ENCODE data around the gene ARSD. TPM values are rescaled to one million over a fixed set of nuclear protein-coding genes. Genes with fewer than 3 reads are reported as not detected.

Gene ARSD
- total and polyA plus RNA-seq, 2 of the 13 experiments (the other 11 are each of a cell fraction or from before 2014, with no cell fraction given), result 4.8 to 6.8 TPM

DNA sequence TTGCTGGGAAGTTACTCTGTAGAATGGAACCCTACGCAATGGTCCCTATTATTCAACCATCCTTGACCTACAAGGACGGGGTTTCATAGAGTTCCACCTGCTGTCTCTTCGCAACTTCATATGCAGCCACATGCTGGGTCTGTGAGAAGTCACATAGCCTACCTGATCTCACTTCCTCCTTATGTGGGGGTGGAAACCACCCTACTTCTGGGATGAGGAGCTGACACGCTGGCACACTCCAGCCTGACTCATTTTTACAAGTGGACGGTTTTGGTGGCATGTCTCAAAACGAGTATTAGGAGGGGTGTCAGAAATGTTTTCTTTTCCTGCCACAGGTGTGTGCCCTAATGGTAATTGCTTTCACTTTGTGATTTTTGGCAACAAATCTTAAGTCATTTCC lies 36.8 kb upstream of the ARSD start:
- BruUV-seq (replicated peaks), result no TSS peak
- ATAC-seq (no peak), DNase-seq (ENCODE audit: low spot score) (no peak), FAIRE-seq (no peak)
- in situ Hi-C loops (cut with HindIII; ENCODE audit: extremely low pct_ligation_motif_present, low pct_unique_long_range_greater_than_20kb), result no loop called here
- no peak overlapping the region for H3K4me3 ChIP-seq (replicated peaks in 1 of 3; ENCODE audit: insufficient read depth in 1 of 3, low read depth in 2 of 3, low read length in 3 of 3)
- POLR2A ChIA-PET, result no interaction called here
- H4K20me1 ChIP-seq (ENCODE audit: insufficient read depth, low read length), result no peaks in the 10 kb centered on the region
- H3K79me2 ChIP-seq (ENCODE audit: insufficient read depth, low read length), result peaks cover 21% of the 10 kb centered on the region
- no peaks in the 10 kb centered on the region for H3K9me3 ChIP-seq (ENCODE audit: low read length)
- CTCF ChIA-PET (ENCODE audit: low intra/inter-chr PET ratio, low total read pairs), result no interaction called here
- no CpG with 5 or more reads among the region's 6 CpGs for WGBS (ENCODE audit: low lambda C conversion rate)
- no peak overlapping the region for H3K4me2 ChIP-seq (ENCODE audit: low read depth, low read length)
- H3K27ac ChIP-seq (ENCODE audit: extremely low read length, insufficient read depth, low read length), result no peak overlapping the region
- no peaks in the 10 kb centered on the region for H3K27me3 ChIP-seq (ENCODE audit: control insufficient read depth in 1 of 2, insufficient read depth in 2 of 2, low read length in 2 of 2)
- H3K36me3 ChIP-seq (replicated peaks in 1 of 2; ENCODE audit: control insufficient read depth in 1 of 2, insufficient read depth in 2 of 2, low read length in 2 of 2), result no peaks in the 10 kb centered on the region; a peak in 1 of 5 replicates
- H3K4me1 ChIP-seq (ENCODE audit: insufficient read depth, low read length), result peaks cover 20% of the 10 kb centered on the region
- no peak overlapping the region for H3K9ac ChIP-seq (ENCODE audit: insufficient read depth, low read depth, low read length)
- intact Hi-C loops (cut with micrococcal nuclease; ENCODE audit: unreplicated experiment), result no loop called here
- H2AFZ ChIP-seq (ENCODE audit: low read length), result no peak overlapping the region
- TF ChIP-seq NCOA1 (CRISPR knock-in tag; IDR thresholded peaks at IDR 0.05) (no peak), ZNF138 (CRISPR knock-in tag; IDR thresholded peaks at IDR 0.05; ENCODE audit: low read depth) (no peak), NFIB (CRISPR knock-in tag; IDR thresholded peaks at IDR 0.05; ENCODE audit: borderline replicate concordance) (no peak), ZSCAN25 (CRISPR knock-in tag; IDR thresholded peaks at IDR 0.05) (no peak), ZFP37 (CRISPR knock-in tag; IDR thresholded peaks at IDR 0.05; ENCODE audit: borderline replicate concordance) (no peak), SAFB2 (CRISPR knock-in tag; IDR thresholded peaks at IDR 0.05; ENCODE audit: borderline replicate concordance, low read depth) (no peak)
- TF ChIP-seq, protein P1, sequence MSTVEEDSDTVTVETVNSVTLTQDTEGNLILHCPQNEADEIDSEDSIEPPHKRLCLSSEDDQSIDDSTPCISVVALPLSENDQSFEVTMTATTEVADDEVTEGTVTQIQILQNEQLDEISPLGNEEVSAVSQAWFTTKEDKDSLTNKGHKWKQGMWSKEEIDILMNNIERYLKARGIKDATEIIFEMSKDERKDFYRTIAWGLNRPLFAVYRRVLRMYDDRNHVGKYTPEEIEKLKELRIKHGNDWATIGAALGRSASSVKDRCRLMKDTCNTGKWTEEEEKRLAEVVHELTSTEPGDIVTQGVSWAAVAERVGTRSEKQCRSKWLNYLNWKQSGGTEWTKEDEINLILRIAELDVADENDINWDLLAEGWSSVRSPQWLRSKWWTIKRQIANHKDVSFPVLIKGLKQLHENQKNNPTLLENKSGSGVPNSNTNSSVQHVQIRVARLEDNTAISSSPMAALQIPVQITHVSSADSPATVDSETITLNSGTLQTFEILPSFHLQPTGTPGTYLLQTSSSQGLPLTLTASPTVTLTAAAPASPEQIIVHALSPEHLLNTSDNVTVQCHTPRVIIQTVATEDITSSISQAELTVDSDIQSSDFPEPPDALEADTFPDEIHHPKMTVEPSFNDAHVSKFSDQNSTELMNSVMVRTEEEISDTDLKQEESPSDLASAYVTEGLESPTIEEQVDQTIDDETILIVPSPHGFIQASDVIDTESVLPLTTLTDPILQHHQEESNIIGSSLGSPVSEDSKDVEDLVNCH (CRISPR knock-in tag; IDR thresholded peaks at IDR 0.05), result no peak
- TF ChIP-seq, protein P2, sequence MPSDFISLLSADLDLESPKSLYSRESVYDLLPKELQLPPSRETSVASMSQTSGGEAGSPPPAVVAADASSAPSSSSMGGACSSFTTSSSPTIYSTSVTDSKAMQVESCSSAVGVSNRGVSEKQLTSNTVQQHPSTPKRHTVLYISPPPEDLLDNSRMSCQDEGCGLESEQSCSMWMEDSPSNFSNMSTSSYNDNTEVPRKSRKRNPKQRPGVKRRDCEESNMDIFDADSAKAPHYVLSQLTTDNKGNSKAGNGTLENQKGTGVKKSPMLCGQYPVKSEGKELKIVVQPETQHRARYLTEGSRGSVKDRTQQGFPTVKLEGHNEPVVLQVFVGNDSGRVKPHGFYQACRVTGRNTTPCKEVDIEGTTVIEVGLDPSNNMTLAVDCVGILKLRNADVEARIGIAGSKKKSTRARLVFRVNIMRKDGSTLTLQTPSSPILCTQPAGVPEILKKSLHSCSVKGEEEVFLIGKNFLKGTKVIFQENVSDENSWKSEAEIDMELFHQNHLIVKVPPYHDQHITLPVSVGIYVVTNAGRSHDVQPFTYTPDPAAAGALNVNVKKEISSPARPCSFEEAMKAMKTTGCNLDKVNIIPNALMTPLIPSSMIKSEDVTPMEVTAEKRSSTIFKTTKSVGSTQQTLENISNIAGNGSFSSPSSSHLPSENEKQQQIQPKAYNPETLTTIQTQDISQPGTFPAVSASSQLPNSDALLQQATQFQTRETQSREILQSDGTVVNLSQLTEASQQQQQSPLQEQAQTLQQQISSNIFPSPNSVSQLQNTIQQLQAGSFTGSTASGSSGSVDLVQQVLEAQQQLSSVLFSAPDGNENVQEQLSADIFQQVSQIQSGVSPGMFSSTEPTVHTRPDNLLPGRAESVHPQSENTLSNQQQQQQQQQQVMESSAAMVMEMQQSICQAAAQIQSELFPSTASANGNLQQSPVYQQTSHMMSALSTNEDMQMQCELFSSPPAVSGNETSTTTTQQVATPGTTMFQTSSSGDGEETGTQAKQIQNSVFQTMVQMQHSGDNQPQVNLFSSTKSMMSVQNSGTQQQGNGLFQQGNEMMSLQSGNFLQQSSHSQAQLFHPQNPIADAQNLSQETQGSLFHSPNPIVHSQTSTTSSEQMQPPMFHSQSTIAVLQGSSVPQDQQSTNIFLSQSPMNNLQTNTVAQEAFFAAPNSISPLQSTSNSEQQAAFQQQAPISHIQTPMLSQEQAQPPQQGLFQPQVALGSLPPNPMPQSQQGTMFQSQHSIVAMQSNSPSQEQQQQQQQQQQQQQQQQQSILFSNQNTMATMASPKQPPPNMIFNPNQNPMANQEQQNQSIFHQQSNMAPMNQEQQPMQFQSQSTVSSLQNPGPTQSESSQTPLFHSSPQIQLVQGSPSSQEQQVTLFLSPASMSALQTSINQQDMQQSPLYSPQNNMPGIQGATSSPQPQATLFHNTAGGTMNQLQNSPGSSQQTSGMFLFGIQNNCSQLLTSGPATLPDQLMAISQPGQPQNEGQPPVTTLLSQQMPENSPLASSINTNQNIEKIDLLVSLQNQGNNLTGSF (CRISPR knock-in tag; IDR thresholded peaks at IDR 0.05), result no peak
- TF ChIP-seq, protein P3, sequence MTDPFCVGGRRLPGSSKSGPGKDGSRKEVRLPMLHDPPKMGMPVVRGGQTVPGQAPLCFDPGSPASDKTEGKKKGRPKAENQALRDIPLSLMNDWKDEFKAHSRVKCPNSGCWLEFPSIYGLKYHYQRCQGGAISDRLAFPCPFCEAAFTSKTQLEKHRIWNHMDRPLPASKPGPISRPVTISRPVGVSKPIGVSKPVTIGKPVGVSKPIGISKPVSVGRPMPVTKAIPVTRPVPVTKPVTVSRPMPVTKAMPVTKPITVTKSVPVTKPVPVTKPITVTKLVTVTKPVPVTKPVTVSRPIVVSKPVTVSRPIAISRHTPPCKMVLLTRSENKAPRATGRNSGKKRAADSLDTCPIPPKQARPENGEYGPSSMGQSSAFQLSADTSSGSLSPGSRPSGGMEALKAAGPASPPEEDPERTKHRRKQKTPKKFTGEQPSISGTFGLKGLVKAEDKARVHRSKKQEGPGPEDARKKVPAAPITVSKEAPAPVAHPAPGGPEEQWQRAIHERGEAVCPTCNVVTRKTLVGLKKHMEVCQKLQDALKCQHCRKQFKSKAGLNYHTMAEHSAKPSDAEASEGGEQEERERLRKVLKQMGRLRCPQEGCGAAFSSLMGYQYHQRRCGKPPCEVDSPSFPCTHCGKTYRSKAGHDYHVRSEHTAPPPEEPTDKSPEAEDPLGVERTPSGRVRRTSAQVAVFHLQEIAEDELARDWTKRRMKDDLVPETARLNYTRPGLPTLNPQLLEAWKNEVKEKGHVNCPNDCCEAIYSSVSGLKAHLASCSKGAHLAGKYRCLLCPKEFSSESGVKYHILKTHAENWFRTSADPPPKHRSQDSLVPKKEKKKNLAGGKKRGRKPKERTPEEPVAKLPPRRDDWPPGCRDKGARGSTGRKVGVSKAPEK (CRISPR knock-in tag; IDR thresholded peaks at IDR 0.05; ENCODE audit: borderline replicate concordance), result no peak
- TF ChIP-seq, protein P4, sequence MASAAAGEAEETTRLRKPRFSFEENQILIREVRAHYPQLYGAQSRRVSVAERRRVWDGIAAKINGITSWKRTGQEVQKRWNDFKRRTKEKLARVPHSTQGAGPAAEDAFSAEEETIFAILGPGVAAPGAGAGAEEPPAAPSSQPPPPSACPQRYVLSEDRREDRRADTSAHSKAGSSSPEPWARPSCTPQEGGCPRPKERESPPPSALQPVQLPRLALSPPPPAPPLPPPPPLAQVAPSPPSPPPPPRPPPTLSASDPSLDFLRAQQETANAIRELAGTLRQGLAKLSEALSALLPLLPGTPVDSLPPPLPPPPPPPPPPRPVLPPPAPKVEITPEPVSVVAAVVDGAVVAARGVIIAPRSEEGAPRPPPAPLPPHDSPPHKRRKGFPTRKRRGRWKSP (CRISPR knock-in tag; IDR thresholded peaks at IDR 0.05), result no peak
- TF ChIP-seq, protein P5, sequence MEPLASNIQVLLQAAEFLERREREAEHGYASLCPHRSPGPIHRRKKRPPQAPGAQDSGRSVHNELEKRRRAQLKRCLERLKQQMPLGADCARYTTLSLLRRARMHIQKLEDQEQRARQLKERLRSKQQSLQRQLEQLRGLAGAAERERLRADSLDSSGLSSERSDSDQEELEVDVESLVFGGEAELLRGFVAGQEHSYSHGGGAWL (CRISPR knock-in tag; IDR thresholded peaks at IDR 0.05), result no peak
